Measurements from ENCODE around the gene GPR153. TPM values are rescaled to one million over a fixed set of nuclear protein-coding genes. Genes with fewer than 3 reads are reported as not detected.

Gene GPR153
- total RNA-seq, 4 donors from 2014 or later: 5.6 to 16.1 (median 14.2) TPM

GRCh38 chr1:6275826-6276782, 15.2 kb upstream of the GPR153 start:
- no peak overlapping the region for H3K4me3 ChIP-seq
- no peak for DNase-seq (ENCODE audit: low spot score in 2 of 2)
- H3K36me3 ChIP-seq: no peaks in the 10 kb centered on the region
- TF ChIP-seq, protein P1, sequence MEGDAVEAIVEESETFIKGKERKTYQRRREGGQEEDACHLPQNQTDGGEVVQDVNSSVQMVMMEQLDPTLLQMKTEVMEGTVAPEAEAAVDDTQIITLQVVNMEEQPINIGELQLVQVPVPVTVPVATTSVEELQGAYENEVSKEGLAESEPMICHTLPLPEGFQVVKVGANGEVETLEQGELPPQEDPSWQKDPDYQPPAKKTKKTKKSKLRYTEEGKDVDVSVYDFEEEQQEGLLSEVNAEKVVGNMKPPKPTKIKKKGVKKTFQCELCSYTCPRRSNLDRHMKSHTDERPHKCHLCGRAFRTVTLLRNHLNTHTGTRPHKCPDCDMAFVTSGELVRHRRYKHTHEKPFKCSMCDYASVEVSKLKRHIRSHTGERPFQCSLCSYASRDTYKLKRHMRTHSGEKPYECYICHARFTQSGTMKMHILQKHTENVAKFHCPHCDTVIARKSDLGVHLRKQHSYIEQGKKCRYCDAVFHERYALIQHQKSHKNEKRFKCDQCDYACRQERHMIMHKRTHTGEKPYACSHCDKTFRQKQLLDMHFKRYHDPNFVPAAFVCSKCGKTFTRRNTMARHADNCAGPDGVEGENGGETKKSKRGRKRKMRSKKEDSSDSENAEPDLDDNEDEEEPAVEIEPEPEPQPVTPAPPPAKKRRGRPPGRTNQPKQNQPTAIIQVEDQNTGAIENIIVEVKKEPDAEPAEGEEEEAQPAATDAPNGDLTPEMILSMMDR (IDR thresholded peaks at IDR 0.05): no peak
- no peak for TF ChIP-seq EP300 (IDR thresholded peaks at IDR 0.05)
- H3K9me3 ChIP-seq: no peaks in the 10 kb centered on the region
- H3K4me1 ChIP-seq: peaks cover 39% of the 10 kb centered on the region
- WGBS: 34% methylated on average over 28 of the region's 35 CpGs
- H3K27me3 ChIP-seq: no peaks in the 10 kb centered on the region
- H3K27ac ChIP-seq: peak overlapping the region; percentile 32

DNA sequence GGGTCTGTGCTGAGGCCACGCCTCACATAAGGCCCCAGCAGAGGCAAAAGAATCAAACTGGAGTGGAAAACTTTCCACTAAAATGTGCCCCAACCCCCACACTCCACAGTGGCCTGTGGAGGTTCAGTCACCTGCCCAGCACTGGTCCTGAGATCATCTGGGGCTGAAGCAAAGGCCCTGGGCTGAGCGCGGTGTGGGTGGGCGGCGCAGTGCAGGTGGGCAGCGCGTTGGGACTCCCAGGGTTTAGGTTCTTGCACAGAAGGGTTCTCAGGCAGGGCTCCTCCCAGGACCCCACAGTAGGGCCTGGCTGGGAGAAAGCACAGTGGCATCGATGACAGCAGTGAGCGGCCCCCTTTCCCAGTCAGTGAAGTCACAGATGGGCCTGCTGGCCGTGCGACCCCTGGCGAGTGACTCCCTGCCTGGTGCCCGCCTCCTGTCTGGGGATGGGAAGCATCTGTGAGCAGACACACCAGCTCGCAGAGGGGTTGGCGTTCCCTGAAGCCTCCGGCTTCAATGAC, 13.8 kb upstream of the GPR153 start:
- no peak for TF ChIP-seq EP300 (IDR thresholded peaks at IDR 0.05)
- TF ChIP-seq POLR2AphosphoS5 (IDR thresholded peaks at IDR 0.05): no peak
- TF ChIP-seq, protein P1 (IDR thresholded peaks at IDR 0.05): no peak
- TF ChIP-seq POLR2A (IDR thresholded peaks at IDR 0.05): no peak
- H3K27ac ChIP-seq: no peak overlapping the region
- no peak overlapping the region for H3K4me3 ChIP-seq
- no peaks in the 10 kb centered on the region for H3K36me3 ChIP-seq
- H3K27me3 ChIP-seq: no peaks in the 10 kb centered on the region
- no peak for DNase-seq (ENCODE audit: low spot score in 2 of 2)
- WGBS: 100% methylated on average over 4 of the region's 16 CpGs
- no peaks in the 10 kb centered on the region for H3K9me3 ChIP-seq
- H3K4me1 ChIP-seq: peaks cover 48% of the 10 kb centered on the region

DNA sequence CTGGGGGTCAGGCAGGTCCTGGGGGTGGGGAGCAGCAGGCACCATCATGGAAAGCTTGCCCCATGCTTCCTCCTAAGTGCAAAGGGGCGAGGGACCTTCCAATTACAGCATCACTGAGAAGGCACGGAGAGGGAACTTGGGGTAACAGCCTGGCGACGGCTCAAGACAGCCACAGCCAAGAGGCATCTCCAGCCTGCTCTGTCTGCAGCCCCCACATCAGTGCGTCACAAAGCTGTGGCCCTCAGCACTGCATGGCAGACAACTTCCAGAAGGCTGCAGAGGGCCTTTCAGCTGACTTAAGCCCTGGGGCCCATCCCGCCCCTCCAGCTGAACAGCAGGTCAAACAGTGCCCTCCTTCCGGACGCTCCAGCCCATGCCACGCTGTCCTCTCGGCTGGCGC, 13.2 kb upstream of the GPR153 start:
- Histone ChIP-seq H3K27ac (no peak overlapping the region), H3K4me3 (no peak overlapping the region), H3K36me3 (no peaks in the 10 kb centered on the region), H3K27me3 (no peaks in the 10 kb centered on the region), H3K9me3 (no peaks in the 10 kb centered on the region), H3K4me1 (peaks cover 48% of the 10 kb centered on the region)
- no CpG with 5 or more reads among the region's 11 CpGs for WGBS
- TF ChIP-seq, protein P1 (IDR thresholded peaks at IDR 0.05): no peak
- no peak for TF ChIP-seq POLR2A (IDR thresholded peaks at IDR 0.05)
- no peak for TF ChIP-seq EP300 (IDR thresholded peaks at IDR 0.05)
- TF ChIP-seq POLR2AphosphoS5 (IDR thresholded peaks at IDR 0.05): no peak
- no peak for DNase-seq (ENCODE audit: low spot score in 2 of 2)

DNA sequence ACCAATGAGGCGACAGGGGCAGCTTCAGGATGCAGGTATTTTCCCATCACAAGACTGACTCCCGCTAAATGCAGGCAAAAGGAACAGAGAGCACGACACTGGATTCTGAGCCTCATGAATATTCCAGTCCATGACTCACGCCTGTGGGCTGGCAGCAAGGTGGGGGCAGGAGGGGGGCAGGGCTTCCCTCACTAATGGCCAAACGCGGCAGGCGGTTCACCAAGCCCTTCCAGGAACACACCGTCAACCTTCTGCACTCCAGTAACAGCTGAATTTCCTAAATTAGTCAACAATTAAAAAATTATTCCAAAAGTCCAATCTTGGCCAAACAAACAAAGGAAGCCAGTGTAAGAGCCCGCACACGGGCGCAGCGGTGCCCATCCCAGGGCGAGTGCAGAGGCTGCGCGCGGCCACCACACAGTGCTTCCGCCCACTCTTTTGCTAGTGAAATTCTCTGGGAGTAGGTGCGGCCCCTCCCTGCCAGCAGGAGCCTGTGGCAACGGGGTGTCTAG, 12.5 kb upstream of the GPR153 start:
- no peak for DNase-seq (ENCODE audit: low spot score in 2 of 2)
- Histone ChIP-seq H3K27me3 (no peaks in the 10 kb centered on the region), H3K36me3 (no peaks in the 10 kb centered on the region), H3K27ac (no peak overlapping the region), H3K9me3 (no peaks in the 10 kb centered on the region), H3K4me1 (peaks cover 48% of the 10 kb centered on the region), H3K4me3 (no peak overlapping the region)
- TF ChIP-seq EP300 (IDR thresholded peaks at IDR 0.05) (no peak), POLR2AphosphoS5 (IDR thresholded peaks at IDR 0.05) (no peak), POLR2A (IDR thresholded peaks at IDR 0.05) (no peak)
- TF ChIP-seq, protein P1 (IDR thresholded peaks at IDR 0.05): no peak
- 90% methylated on average over 15 of the region's 19 CpGs for WGBS

- TF ChIP-seq POLR2AphosphoS5 (IDR thresholded peaks at IDR 0.05): no peak
- TF ChIP-seq, protein P1 (IDR thresholded peaks at IDR 0.05): no peak
- no peak for TF ChIP-seq POLR2A (IDR thresholded peaks at IDR 0.05)
- TF ChIP-seq EP300 (IDR thresholded peaks at IDR 0.05): no peak
- no peaks in the 10 kb centered on the region for H3K27me3 ChIP-seq
- no peak overlapping the region for H3K27ac ChIP-seq
- H3K4me3 ChIP-seq: no peak overlapping the region
- H3K36me3 ChIP-seq: no peaks in the 10 kb centered on the region
- H3K9me3 ChIP-seq: no peaks in the 10 kb centered on the region
- no peak for DNase-seq (ENCODE audit: low spot score in 2 of 2)
- peaks cover 48% of the 10 kb centered on the region for H3K4me1 ChIP-seq
- 84% methylated on average over 2 of the region's 6 CpGs for WGBS
Observed at GRCh38 chr1:6272868-6273267, 12.0 kb upstream of the GPR153 start.

Data from suprapubic skin (tissue), 4 donors.